ENCODE results near the gene F2. TPM values are rescaled to one million over a fixed set of nuclear protein-coding genes. Genes with fewer than 3 reads are reported as not detected.

F2 gene
- total RNA-seq, 4 donors from 2014 or later = 0.19 TPM; not detected in 3

DNA sequence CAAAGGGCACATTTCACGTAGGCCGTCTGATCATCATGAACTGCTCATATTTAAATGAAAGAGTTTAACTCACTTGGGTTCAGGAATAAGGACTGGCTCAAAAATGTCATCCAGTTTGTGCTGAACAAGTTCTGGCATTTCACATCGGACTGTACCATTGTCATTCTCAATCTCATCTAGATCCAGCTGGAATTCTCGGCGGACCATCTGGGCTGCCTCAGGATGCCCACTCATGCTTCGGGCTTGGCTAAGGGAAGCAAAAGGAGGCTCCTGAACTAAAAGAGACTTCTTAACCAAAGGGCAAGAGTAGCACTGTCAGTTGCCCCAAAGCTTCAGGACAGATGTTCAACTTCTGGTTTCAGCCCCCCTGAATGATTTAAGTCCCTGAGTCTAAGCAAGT is 40.2 kb downstream of the F2 start:
- peaks cover 13 to 100% (median 31%) of the 10 kb centered on the region in 3 donors for H3K36me3 ChIP-seq
- no peaks in the 10 kb centered on the region for H3K4me1 ChIP-seq
- DNase-seq = no peak
- H3K27ac ChIP-seq = no peak overlapping the region
- TF ChIP-seq, protein P1, sequence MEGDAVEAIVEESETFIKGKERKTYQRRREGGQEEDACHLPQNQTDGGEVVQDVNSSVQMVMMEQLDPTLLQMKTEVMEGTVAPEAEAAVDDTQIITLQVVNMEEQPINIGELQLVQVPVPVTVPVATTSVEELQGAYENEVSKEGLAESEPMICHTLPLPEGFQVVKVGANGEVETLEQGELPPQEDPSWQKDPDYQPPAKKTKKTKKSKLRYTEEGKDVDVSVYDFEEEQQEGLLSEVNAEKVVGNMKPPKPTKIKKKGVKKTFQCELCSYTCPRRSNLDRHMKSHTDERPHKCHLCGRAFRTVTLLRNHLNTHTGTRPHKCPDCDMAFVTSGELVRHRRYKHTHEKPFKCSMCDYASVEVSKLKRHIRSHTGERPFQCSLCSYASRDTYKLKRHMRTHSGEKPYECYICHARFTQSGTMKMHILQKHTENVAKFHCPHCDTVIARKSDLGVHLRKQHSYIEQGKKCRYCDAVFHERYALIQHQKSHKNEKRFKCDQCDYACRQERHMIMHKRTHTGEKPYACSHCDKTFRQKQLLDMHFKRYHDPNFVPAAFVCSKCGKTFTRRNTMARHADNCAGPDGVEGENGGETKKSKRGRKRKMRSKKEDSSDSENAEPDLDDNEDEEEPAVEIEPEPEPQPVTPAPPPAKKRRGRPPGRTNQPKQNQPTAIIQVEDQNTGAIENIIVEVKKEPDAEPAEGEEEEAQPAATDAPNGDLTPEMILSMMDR (IDR thresholded peaks at IDR 0.05) = no peak
- TF ChIP-seq POLR2A (IDR thresholded peaks at IDR 0.05) = no peak
- intact Hi-C loops (cut with DNase I) = no loop called here
- no peaks in the 10 kb centered on the region for H3K9me3 ChIP-seq
- H3K4me3 ChIP-seq = no peak overlapping the region
- WGBS, 2 donors = 94 to 97% methylated on average over 6 of the region's 6 CpGs
- H3K27me3 ChIP-seq = no peaks in the 10 kb centered on the region

DNA sequence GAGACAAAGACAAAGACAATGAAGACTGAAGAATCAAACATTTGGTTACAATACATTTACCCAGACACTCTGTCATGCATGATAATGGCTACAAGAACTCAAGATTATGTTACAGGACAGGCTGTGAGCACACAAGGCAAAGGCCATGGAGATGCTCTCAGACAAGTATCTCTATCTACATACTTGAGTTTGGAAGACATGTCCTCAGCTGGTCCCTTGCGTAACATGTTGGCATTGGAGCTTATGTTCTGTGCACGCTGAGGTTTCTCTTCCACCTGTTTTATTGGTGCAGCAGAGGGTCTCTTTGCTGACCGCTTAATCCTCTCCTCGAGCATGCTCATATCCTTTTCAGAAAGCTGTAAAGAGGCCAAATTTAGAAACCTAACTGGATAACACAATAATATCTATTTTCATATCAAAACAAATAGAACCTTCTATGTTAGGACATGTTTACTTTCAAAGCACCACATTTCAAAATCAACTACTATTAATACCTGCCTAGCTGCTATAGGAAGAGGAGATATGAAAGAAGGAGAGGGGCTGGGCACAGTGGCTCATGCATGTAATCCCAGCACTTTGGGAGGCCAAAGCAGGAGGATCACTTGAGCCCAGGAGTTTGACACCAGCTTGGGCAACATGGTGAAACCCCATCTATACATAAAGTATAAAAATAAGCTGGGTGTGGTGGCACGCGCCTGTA is 41.6 kb downstream of the F2 start:
- no peak for TF ChIP-seq POLR2A (IDR thresholded peaks at IDR 0.05)
- TF ChIP-seq, protein P1 (IDR thresholded peaks at IDR 0.05) = no peak
- Histone ChIP-seq H3K27me3 (no peaks in the 10 kb centered on the region), H3K4me3 (no peak overlapping the region), H3K9me3 (no peaks in the 10 kb centered on the region), H3K27ac (no peak overlapping the region), H3K4me1 (no peaks in the 10 kb centered on the region), H3K36me3 (peaks cover 8 to 100% (median 23%) of the 10 kb centered on the region in 3 donors)
- 97 to 99% methylated on average over 6 of the region's 6 CpGs for WGBS, 2 donors
- intact Hi-C loops (cut with DNase I) = no loop called here
- DNase-seq = no peak

DNA sequence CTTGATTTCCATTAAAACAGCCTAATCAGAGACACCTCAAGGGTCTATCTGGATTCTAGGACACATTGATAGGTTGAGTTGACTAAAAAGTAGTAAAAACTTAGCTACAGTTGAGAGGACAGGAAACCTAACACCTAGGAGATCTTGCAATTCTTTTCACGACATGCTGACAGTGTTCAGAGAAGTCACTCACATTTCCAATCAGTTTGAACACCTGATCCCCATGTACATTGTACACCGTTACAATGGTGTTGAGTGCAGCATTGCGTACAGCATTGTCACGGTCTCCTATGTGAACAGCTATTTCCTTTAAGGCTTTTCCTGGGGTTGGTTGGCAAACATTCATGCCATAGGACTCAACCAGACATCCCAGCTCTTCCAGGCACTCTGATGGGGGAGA is 42.8 kb downstream of the F2 start:
- 92 to 95% methylated on average over 4 of the region's 4 CpGs for WGBS, 2 donors
- H3K27me3 ChIP-seq = no peaks in the 10 kb centered on the region
- TF ChIP-seq, protein P1 (IDR thresholded peaks at IDR 0.05) = no peak
- TF ChIP-seq POLR2A (IDR thresholded peaks at IDR 0.05) = no peak
- no peak for DNase-seq
- no peaks in the 10 kb centered on the region for H3K4me1 ChIP-seq
- intact Hi-C loops (cut with DNase I) = no loop called here
- no peak overlapping the region for H3K4me3 ChIP-seq
- no peak overlapping the region for H3K27ac ChIP-seq
- peaks cover 8 to 100% (median 23%) of the 10 kb centered on the region in 3 donors for H3K36me3 ChIP-seq
- H3K9me3 ChIP-seq = no peaks in the 10 kb centered on the region

GRCh38 chr11:46762248-46762647 is 43.2 kb downstream of the F2 start:
- peaks cover 8 to 100% (median 26%) of the 10 kb centered on the region in 3 donors for H3K36me3 ChIP-seq

DNA sequence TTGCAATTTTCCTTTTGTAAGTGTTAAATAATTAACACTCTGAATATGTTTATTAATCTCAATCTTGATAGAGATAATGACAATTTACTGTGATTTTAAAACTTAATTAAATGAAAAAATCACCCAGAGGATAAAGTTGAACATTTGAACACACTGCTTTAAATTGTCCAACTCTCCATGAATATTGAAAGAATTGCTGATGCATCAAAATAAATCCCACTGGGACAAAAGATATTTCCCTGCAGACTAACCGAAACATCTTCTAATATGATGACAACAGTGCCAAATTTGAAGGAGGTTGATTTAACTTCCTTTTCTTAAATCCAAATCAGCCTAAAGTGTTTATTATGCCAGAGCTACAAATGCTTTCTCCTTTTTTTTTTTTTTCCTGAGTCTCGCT is 47.6 kb downstream of the F2 start:
- WGBS, 2 donors = 93 to 98% methylated on average over 2 of the region's 2 CpGs
- H3K36me3 ChIP-seq = peaks cover 0 to 100% (median 18%) of the 10 kb centered on the region in 3 donors
- DNase-seq = no peak
- no peak for TF ChIP-seq POLR2A (IDR thresholded peaks at IDR 0.05)
- TF ChIP-seq, protein P1 (IDR thresholded peaks at IDR 0.05) = no peak
- H3K4me3 ChIP-seq = no peak overlapping the region
- intact Hi-C loops (cut with DNase I) = no loop called here
- H3K9me3 ChIP-seq = no peaks in the 10 kb centered on the region
- H3K27ac ChIP-seq = no peak overlapping the region
- no peaks in the 10 kb centered on the region for H3K27me3 ChIP-seq
- no peaks in the 10 kb centered on the region for H3K4me1 ChIP-seq

More at GRCh38 chr11:46762248-46762647, 43.2 kb downstream of the F2 start:
- DNase-seq = no peak
- intact Hi-C loops (cut with DNase I) = no loop called here
- TF ChIP-seq, protein P1 (IDR thresholded peaks at IDR 0.05) = no peak
- no peak for TF ChIP-seq POLR2A (IDR thresholded peaks at IDR 0.05)
- Histone ChIP-seq H3K27me3 (no peaks in the 10 kb centered on the region), H3K4me3 (no peak overlapping the region), H3K4me1 (no peaks in the 10 kb centered on the region), H3K9me3 (no peaks in the 10 kb centered on the region), H3K27ac (no peak overlapping the region)

Measured in esophagus squamous epithelium (tissue), 5 donors.